H7 (cell line): ENCODE data around the gene ABCG1. TPM values are rescaled to one million over a fixed set of nuclear protein-coding genes. Genes with fewer than 3 reads are reported as not detected.

Source experiments
- DNase-seq: peaks from one replicate; pipeline ENCODE4 v3.0.0; 2012
- H3K27me3 ChIP-seq: 2 replicates; pipeline ENCODE4 v1.6.0; 2011; ENCODE audit warnings: mild to moderate bottlenecking, low read length; ENCODE audit not compliant: control insufficient read depth, insufficient read depth
- H3K36me3 ChIP-seq: replicated peaks from 2 replicates; pipeline ENCODE4 v1.5.1; 2011; ENCODE audit warnings: low read length; ENCODE audit not compliant: control insufficient read depth, insufficient read depth
- H3K4me3 ChIP-seq: 2 replicates; pipeline ENCODE4 v1.5.1; 2011; ENCODE audit warnings: low read depth, mild to moderate bottlenecking, control low read depth, low read length, moderate library complexity; ENCODE audit not compliant: insufficient read depth
- total RNA-seq: library from RNA; depleted of rRNA; stranded (reverse); fragments of >200 nt; shearing (Covaris generic); gene quantifications from 2 replicates; pipeline ENCODE4 v1.2.3, GENCODE V29; 2014

ABCG1 gene
- total RNA-seq, 1 experiment from 2014 or later: 0.07 TPM

- peaks cover 2% of the 10 kb centered on the region; the same call in 1 of the 2 replicates for H3K27me3 ChIP-seq
- H3K4me3 ChIP-seq: no peak overlapping the region
- H3K36me3 ChIP-seq: no peaks in the 10 kb centered on the region
- DNase-seq: no peak
These were observed 86.8 kb downstream of the ABCG1 start for GRCh38 chr21:42305707-42306147.

GRCh38 chr21:42306366-42307035 is 87.6 kb downstream of the ABCG1 start:
- H3K27me3 ChIP-seq: peaks cover 2% of the 10 kb centered on the region; the same call in 1 of the 2 replicates
- H3K36me3 ChIP-seq: no peaks in the 10 kb centered on the region
- DNase-seq: no peak
- no peak overlapping the region for H3K4me3 ChIP-seq

GRCh38 chr21:42307106-42307505 is 88.2 kb downstream of the ABCG1 start:
- Histone ChIP-seq H3K4me3 (no peak overlapping the region), H3K36me3 (no peaks in the 10 kb centered on the region), H3K27me3 (peaks cover 2% of the 10 kb centered on the region; the same call in 1 of the 2 replicates)
- no peak for DNase-seq

GRCh38 chr21:42308161-42308913 is 89.4 kb downstream of the ABCG1 start:
- DNase-seq: peak; percentile 27
- H3K36me3 ChIP-seq: no peaks in the 10 kb centered on the region
- H3K27me3 ChIP-seq: peaks cover 2% of the 10 kb centered on the region
- no peak overlapping the region for H3K4me3 ChIP-seq

GRCh38 chr21:42308914-42309752 is 90.2 kb downstream of the ABCG1 start:
- DNase-seq: peak; percentile 31
- no peaks in the 10 kb centered on the region for H3K36me3 ChIP-seq
- H3K27me3 ChIP-seq: peaks cover 2% of the 10 kb centered on the region

GRCh38 chr21:42309753-42310213 is 90.8 kb downstream of the ABCG1 start:
- Histone ChIP-seq H3K4me3 (peak overlapping the region; percentile 17), H3K36me3 (no peaks in the 10 kb centered on the region), H3K27me3 (peaks cover 2% of the 10 kb centered on the region)
- DNase-seq: peak; percentile 93

More at GRCh38 chr21:42308914-42309752, 90.2 kb downstream of the ABCG1 start:
- no peak overlapping the region for H3K4me3 ChIP-seq

- peak; percentile 43 for DNase-seq
- Histone ChIP-seq H3K27me3 (peaks cover 2% of the 10 kb centered on the region), H3K36me3 (no peaks in the 10 kb centered on the region), H3K4me3 (no peak overlapping the region)
These were observed 91.6 kb downstream of the ABCG1 start for GRCh38 chr21:42310411-42311001.

- DNase-seq: peak; percentile 30
- peaks cover 2% of the 10 kb centered on the region for H3K27me3 ChIP-seq
- no peaks in the 10 kb centered on the region for H3K36me3 ChIP-seq
- no peak overlapping the region for H3K4me3 ChIP-seq
These were observed 92.2 kb downstream of the ABCG1 start for GRCh38 chr21:42311160-42311559.

- peak; percentile 42 for DNase-seq
- Histone ChIP-seq H3K36me3 (no peaks in the 10 kb centered on the region), H3K4me3 (no peak overlapping the region), H3K27me3 (peaks cover 2% of the 10 kb centered on the region)
These were observed 93.1 kb downstream of the ABCG1 start for GRCh38 chr21:42311816-42312625.

- DNase-seq: peak; percentile 51
- H3K36me3 ChIP-seq: no peaks in the 10 kb centered on the region
- H3K27me3 ChIP-seq: peaks cover 2% of the 10 kb centered on the region
- H3K4me3 ChIP-seq: no peak overlapping the region
These were observed 93.7 kb downstream of the ABCG1 start for GRCh38 chr21:42312626-42313104.

- Histone ChIP-seq H3K36me3 (no peaks in the 10 kb centered on the region), H3K4me3 (no peak overlapping the region), H3K27me3 (peaks cover 2% of the 10 kb centered on the region)
- DNase-seq: peak; percentile 78
These were observed 94.6 kb downstream of the ABCG1 start for GRCh38 chr21:42313501-42313969.

- no peaks in the 10 kb centered on the region for H3K36me3 ChIP-seq
- H3K27me3 ChIP-seq: peaks cover 2% of the 10 kb centered on the region
- peak; percentile 10 for DNase-seq
- H3K4me3 ChIP-seq: no peak overlapping the region
These were observed 95.8 kb downstream of the ABCG1 start for GRCh38 chr21:42314616-42315295.
